HepG2 (cell line): ENCODE results near the gene PDE6C. TPM values are rescaled to one million over a fixed set of nuclear protein-coding genes. Genes with fewer than 3 reads are reported as not detected.

Source experiments
- ASH2L ChIP-seq: fragments of 300-600, 200-600 bp; sonication (generic); IDR thresholded peaks from 2 replicates; pipeline ENCODE4 v1.7.0; 2017; ENCODE audit warnings: low read depth, mild to moderate bottlenecking, moderate library complexity, mixed read lengths, low read length; ENCODE audit not compliant: insufficient read length
- CHD4 ChIP-seq: fragments of 200-600 bp; sonication (generic); IDR thresholded peaks from 2 replicates; pipeline ENCODE4 v1.7.0; 2017; ENCODE audit warnings: mild to moderate bottlenecking, low read length, borderline replicate concordance
- FOXA1 ChIP-seq, 2 experiments: fragments of 450-650 bp in 1 of 2; sonication (generic) in 1 of 2; formaldehyde crosslinking in 1 of 2; IDR thresholded peaks; 2 replicates each; pipeline versions ENCODE4 v1.4.0 to v1.6.1; 2016 to 2020; ENCODE audit warnings: missing genetic modification reagents in 1 of 2
- HMG20A ChIP-seq: IDR thresholded peaks from 2 replicates; pipeline ENCODE4 v1.6.1; 2016; ENCODE audit warnings: borderline replicate concordance
- HMG20B ChIP-seq: conservative IDR thresholded peaks from 2 replicates; pipeline ENCODE4 v1.6.1; 2016; ENCODE audit warnings: missing genetic modification reagents, missing compliant biosample characterization
- HNRNPL ChIP-seq: fragments of 200-400 bp; formaldehyde crosslinking; IDR thresholded peaks from 2 replicates; pipeline ENCODE4 v1.6.1; 2017; ENCODE audit warnings: mild to moderate bottlenecking, low read depth, low read length
- IRX3 ChIP-seq: sonication (generic); formaldehyde crosslinking; IDR thresholded peaks from 2 replicates; pipeline ENCODE4 v1.8.1; 2023; ENCODE audit warnings: mild to moderate bottlenecking, low read depth, missing genetic modification reagents, borderline replicate concordance
- JDP2 ChIP-seq: sonication (generic); formaldehyde crosslinking; IDR thresholded peaks from 2 replicates; pipeline ENCODE4 v1.8.1; 2022; ENCODE audit warnings: missing genetic modification reagents, borderline replicate concordance
- NFRKB ChIP-seq: fragments of 450-650 bp; IDR thresholded peaks from 2 replicates; pipeline ENCODE4 v1.6.1; 2017
- RAD51 ChIP-seq: fragments of 450-650 bp; IDR thresholded peaks from 2 replicates; pipeline ENCODE4 v1.6.1; 2016; ENCODE audit warnings: borderline replicate concordance
- RARA ChIP-seq: IDR thresholded peaks from 2 replicates; pipeline ENCODE4 v1.6.1; 2016; ENCODE audit warnings: missing genetic modification reagents, missing compliant biosample characterization
- RFXANK ChIP-seq: IDR thresholded peaks from 2 replicates; pipeline ENCODE4 v1.6.1; 2016
- TAF1 ChIP-seq: sonication (generic); formaldehyde crosslinking; IDR thresholded peaks from 2 replicates; pipeline ENCODE4 v1.4.0; 2020; ENCODE audit warnings: missing genetic modification reagents
- TEAD3 ChIP-seq: optimal IDR thresholded peaks from 2 replicates; pipeline ENCODE3; 2016; ENCODE audit warnings: borderline replicate concordance
- XBP1 ChIP-seq: sonication (generic); formaldehyde crosslinking; IDR thresholded peaks from 2 replicates; pipeline ENCODE4 v1.5.0; 2020; ENCODE audit warnings: missing genetic modification reagents
- XRCC5 ChIP-seq: fragments of 200-400 bp; formaldehyde crosslinking; optimal IDR thresholded peaks from 2 replicates; pipeline ENCODE3; 2017; ENCODE audit warnings: mild to moderate bottlenecking, low read length
- ZNF142 ChIP-seq: sonication (generic); formaldehyde crosslinking; IDR thresholded peaks from 2 replicates; pipeline ENCODE4 v1.4.0; 2020; ENCODE audit warnings: missing genetic modification reagents
- ZNF350 ChIP-seq: sonication (generic); formaldehyde crosslinking; IDR thresholded peaks from 2 replicates; pipeline ENCODE4 v1.4.0; 2020; ENCODE audit warnings: mild to moderate bottlenecking, low read depth, missing genetic modification reagents, borderline replicate concordance
- ZNF362 ChIP-seq: sonication (generic); formaldehyde crosslinking; IDR thresholded peaks from 2 replicates; pipeline ENCODE4 v1.4.0; 2020; ENCODE audit warnings: missing genetic modification reagents, mild to moderate bottlenecking, borderline replicate concordance
- ZNF710 ChIP-seq: sonication (generic); formaldehyde crosslinking; IDR thresholded peaks from 2 replicates; pipeline ENCODE4 v1.5.0; 2020; ENCODE audit warnings: mild to moderate bottlenecking, missing genetic modification reagents, borderline replicate concordance
- polyA plus RNA-seq, 8 experiments: library from polyadenylated mRNA; depleted of rRNA in 3 of 8; stranded (reverse) in 7 of 8; unstranded in 1 of 8; fragments of >200 nt; fragmentation: Illumina TruSeq in 4 of 8; extraction: Trizol in 4 of 8; gene quantifications; 2 replicates each; pipeline versions ENCODE4 v1.2.1 to v1.2.3, GENCODE V29; 2011 to 2016; ENCODE audit warnings: low read depth in 4 of 8, missing spikeins in 1 of 8, mixed read lengths in 1 of 8; ENCODE audit not compliant: insufficient read depth in 1 of 8
- total RNA-seq, 5 experiments: library from RNA; depleted of rRNA; stranded (reverse); fragments of >200 nt; fragmentation: Illumina TruSeq; extraction: Trizol; gene quantifications; 2 replicates each; pipeline ENCODE4 v1.2.3, GENCODE V29; 2016; ENCODE audit warnings: low read depth in 1 of 5
- TF ChIP-seq, protein P1 (sequence below): sonication (generic); formaldehyde crosslinking; IDR thresholded peaks from 2 replicates; pipeline ENCODE4 v1.8.1; 2023; ENCODE audit warnings: mild to moderate bottlenecking, moderate library complexity, missing genetic modification reagents

Gene PDE6C
- total and polyA plus RNA-seq, 2 of the 13 experiments (the other 11 are each of a cell fraction or from before 2014, with no cell fraction given), result 0.64 TPM; not detected in 1

GRCh38 chr10:93601146-93601773 is 11.1 kb upstream of the PDE6C start, which contains the start of gene RBP4 (continued):
- peak; percentile 84 for TF ChIP-seq ASH2L
- no peak for TF ChIP-seq FOXA1 (IDR thresholded peaks at IDR 0.05)
- peak; percentile 37; the same call in 1 of the 2 replicates for TF ChIP-seq FOXA1 (CRISPR knock-in tag; IDR thresholded peaks at IDR 0.05)
- TF ChIP-seq HMG20B, result no peak
- peak; percentile 84 for TF ChIP-seq TAF1 (CRISPR knock-in tag)
- no peak for TF ChIP-seq JDP2 (CRISPR knock-in tag)
- TF ChIP-seq TEAD3, result peak; percentile 44
- peak; percentile 92 for TF ChIP-seq RARA (CRISPR knock-in tag)
- TF ChIP-seq RAD51, result no peak
- no peak for TF ChIP-seq ZNF142 (CRISPR knock-in tag)
- no peak for TF ChIP-seq ZNF362 (CRISPR knock-in tag)
- TF ChIP-seq ZNF350 (CRISPR knock-in tag), result peak; percentile 75
- no peak for TF ChIP-seq RFXANK (CRISPR knock-in tag)
- no peak for TF ChIP-seq XBP1 (CRISPR knock-in tag)
- TF ChIP-seq, protein P1, sequence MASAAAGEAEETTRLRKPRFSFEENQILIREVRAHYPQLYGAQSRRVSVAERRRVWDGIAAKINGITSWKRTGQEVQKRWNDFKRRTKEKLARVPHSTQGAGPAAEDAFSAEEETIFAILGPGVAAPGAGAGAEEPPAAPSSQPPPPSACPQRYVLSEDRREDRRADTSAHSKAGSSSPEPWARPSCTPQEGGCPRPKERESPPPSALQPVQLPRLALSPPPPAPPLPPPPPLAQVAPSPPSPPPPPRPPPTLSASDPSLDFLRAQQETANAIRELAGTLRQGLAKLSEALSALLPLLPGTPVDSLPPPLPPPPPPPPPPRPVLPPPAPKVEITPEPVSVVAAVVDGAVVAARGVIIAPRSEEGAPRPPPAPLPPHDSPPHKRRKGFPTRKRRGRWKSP, result peak; percentile 65
- TF ChIP-seq XRCC5, result peak; percentile 43
- TF ChIP-seq NFRKB, result no peak
- peak; percentile 38 for TF ChIP-seq IRX3 (CRISPR knock-in tag)
- 0 out of 2 replicates have a peak, but pooled peaks have one; percentile 41 for TF ChIP-seq CHD4
- TF ChIP-seq HMG20A (CRISPR knock-in tag), result no peak
- peak; percentile 94 for TF ChIP-seq HNRNPL
- TF ChIP-seq ZNF710 (CRISPR knock-in tag), result no peak
